Erythroblast (primary cell): ENCODE measurements around the gene RGS21.

Experiments
- GATA1 ChIP-seq: IDR thresholded peaks from 2 replicates; pipeline ENCODE4 v1.6.1; 2011; ENCODE audit warnings: low read depth, mild to moderate bottlenecking, control low read depth, low read length, moderate library complexity
- POLR2A ChIP-seq: IDR thresholded peaks from 2 replicates; pipeline ENCODE4 v1.6.1; 2011; ENCODE audit warnings: mild to moderate bottlenecking, low read length

DNA sequence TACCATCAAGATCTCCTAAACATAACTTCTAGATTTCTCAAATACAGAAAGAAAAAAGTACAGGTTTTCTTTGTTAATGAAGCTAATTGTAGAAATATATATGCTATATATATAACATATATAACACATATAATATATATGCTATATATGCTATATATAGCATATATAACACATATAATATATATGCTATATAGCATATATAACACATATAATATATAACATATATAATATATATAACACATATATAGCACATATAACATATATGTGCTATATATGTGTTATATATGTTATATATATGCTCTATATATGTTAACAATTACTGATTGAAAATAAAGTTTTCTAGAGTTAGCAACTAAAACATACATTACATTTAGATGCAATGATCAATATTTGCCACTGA is 34.8 kb downstream of the RGS21 start:
- no peak for TF ChIP-seq POLR2A
- no peak for TF ChIP-seq GATA1
